ENCODE measurements around the gene MACROD2.

DNA sequence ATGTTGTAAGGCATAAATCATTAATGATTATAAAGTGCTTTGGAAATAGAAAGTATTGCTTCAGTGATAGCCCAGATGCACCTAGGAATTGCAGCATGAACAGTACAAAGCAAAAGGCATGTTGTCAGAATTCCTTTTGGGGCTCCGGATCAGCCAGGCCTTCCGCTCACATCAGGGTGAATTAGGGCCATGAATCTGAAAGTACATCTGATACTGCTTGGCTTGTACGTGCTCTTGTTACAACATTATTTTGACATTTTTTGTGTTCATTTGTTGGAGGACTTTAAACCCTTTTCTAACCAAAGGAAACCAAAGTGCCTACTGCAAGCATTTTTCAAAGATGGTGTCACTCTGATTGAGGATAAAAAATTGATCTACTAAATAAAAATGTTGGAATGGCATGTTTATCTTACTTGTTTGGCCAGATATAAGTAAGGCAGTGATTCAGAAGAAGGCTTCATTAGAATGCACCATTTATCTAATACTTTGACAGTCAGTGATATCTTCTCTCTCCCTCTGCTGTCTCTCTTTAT, 1347.7 kb downstream of the MACROD2 start:
- TF ChIP-seq, protein P1, sequence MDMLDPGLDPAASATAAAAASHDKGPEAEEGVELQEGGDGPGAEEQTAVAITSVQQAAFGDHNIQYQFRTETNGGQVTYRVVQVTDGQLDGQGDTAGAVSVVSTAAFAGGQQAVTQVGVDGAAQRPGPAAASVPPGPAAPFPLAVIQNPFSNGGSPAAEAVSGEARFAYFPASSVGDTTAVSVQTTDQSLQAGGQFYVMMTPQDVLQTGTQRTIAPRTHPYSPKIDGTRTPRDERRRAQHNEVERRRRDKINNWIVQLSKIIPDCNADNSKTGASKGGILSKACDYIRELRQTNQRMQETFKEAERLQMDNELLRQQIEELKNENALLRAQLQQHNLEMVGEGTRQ (IDR thresholded peaks at IDR 0.05), result no peak
- TF ChIP-seq, protein P2, sequence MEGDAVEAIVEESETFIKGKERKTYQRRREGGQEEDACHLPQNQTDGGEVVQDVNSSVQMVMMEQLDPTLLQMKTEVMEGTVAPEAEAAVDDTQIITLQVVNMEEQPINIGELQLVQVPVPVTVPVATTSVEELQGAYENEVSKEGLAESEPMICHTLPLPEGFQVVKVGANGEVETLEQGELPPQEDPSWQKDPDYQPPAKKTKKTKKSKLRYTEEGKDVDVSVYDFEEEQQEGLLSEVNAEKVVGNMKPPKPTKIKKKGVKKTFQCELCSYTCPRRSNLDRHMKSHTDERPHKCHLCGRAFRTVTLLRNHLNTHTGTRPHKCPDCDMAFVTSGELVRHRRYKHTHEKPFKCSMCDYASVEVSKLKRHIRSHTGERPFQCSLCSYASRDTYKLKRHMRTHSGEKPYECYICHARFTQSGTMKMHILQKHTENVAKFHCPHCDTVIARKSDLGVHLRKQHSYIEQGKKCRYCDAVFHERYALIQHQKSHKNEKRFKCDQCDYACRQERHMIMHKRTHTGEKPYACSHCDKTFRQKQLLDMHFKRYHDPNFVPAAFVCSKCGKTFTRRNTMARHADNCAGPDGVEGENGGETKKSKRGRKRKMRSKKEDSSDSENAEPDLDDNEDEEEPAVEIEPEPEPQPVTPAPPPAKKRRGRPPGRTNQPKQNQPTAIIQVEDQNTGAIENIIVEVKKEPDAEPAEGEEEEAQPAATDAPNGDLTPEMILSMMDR (IDR thresholded peaks at IDR 0.05), result no peak
- no peak for TF ChIP-seq PHF8 (IDR thresholded peaks at IDR 0.05; ENCODE audit: borderline replicate concordance, low read depth)
- TF ChIP-seq POLR2AphosphoS2 (conservative IDR thresholded peaks at IDR 0.05; ENCODE audit: low read length), result no peak
- TF ChIP-seq EHMT2 (IDR thresholded peaks at IDR 0.05; ENCODE audit: low read depth), result no peak
- TF ChIP-seq CEBPB (IDR thresholded peaks at IDR 0.05), result no peak
- TF ChIP-seq ESRRA (IDR thresholded peaks at IDR 0.05; ENCODE audit: borderline replicate concordance, low read length), result no peak
- no peak for TF ChIP-seq EP300 (IDR thresholded peaks at IDR 0.05)
- no peak for TF ChIP-seq MYC (IDR thresholded peaks at IDR 0.05; ENCODE audit: borderline replicate concordance, low read length)
- TF ChIP-seq, protein P3, sequence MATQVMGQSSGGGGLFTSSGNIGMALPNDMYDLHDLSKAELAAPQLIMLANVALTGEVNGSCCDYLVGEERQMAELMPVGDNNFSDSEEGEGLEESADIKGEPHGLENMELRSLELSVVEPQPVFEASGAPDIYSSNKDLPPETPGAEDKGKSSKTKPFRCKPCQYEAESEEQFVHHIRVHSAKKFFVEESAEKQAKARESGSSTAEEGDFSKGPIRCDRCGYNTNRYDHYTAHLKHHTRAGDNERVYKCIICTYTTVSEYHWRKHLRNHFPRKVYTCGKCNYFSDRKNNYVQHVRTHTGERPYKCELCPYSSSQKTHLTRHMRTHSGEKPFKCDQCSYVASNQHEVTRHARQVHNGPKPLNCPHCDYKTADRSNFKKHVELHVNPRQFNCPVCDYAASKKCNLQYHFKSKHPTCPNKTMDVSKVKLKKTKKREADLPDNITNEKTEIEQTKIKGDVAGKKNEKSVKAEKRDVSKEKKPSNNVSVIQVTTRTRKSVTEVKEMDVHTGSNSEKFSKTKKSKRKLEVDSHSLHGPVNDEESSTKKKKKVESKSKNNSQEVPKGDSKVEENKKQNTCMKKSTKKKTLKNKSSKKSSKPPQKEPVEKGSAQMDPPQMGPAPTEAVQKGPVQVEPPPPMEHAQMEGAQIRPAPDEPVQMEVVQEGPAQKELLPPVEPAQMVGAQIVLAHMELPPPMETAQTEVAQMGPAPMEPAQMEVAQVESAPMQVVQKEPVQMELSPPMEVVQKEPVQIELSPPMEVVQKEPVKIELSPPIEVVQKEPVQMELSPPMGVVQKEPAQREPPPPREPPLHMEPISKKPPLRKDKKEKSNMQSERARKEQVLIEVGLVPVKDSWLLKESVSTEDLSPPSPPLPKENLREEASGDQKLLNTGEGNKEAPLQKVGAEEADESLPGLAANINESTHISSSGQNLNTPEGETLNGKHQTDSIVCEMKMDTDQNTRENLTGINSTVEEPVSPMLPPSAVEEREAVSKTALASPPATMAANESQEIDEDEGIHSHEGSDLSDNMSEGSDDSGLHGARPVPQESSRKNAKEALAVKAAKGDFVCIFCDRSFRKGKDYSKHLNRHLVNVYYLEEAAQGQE (IDR thresholded peaks at IDR 0.05), result no peak
- TF ChIP-seq RAD21 (conservative IDR thresholded peaks at IDR 0.05 in 1 of 2, IDR thresholded peaks at IDR 0.05 in 1 of 2), result no peak
- no peak for TF ChIP-seq RNF2 (IDR thresholded peaks at IDR 0.05; ENCODE audit: borderline replicate concordance, low read depth)
- TF ChIP-seq HDAC2 (IDR thresholded peaks at IDR 0.05), result no peak

Data from A549 (cell line).